Measurements from ENCODE around the gene SUGCT. TPM values are rescaled to one million over a fixed set of nuclear protein-coding genes. Genes with fewer than 3 reads are reported as not detected.
"Not testable (repeated sequence)": the region's sequence is repeated elsewhere in the genome, so short reads cannot be mapped to it uniquely, and the experiment has no call there.

The SUGCT gene
- total and polyA plus RNA-seq, 3 experiments from 2014 or later: 1.1 to 1.4 (median 1.3) TPM

- H3K4me3 ChIP-seq (ENCODE audit: low read length); H3K27me3 ChIP-seq (ENCODE audit: insufficient read depth, low read length, poor library complexity, severe bottlenecking); H3K36me3 ChIP-seq (ENCODE audit: insufficient read depth, low read length); H3K9me3 Mint-ChIP-seq; H3K4me1 Mint-ChIP-seq; H3K9me3 ChIP-seq (ENCODE audit: low read length); H3K27ac ChIP-seq (ENCODE audit: low read depth, low read length); DNase-seq; H3K4me1 ChIP-seq (ENCODE audit: insufficient read depth, low read length); POLR2A ChIA-PET; H3K27ac Mint-ChIP-seq; H3K36me3 Mint-ChIP-seq; H3K4me3 Mint-ChIP-seq; CTCF ChIA-PET: not testable (repeated sequence)
- peaks cover 11 to 34% of the 10 kb centered on the region in 2 donors for H3K27me3 Mint-ChIP-seq
Observed at GRCh38 chr7:40145596-40146130, 10.9 kb downstream of the SUGCT start.

DNA sequence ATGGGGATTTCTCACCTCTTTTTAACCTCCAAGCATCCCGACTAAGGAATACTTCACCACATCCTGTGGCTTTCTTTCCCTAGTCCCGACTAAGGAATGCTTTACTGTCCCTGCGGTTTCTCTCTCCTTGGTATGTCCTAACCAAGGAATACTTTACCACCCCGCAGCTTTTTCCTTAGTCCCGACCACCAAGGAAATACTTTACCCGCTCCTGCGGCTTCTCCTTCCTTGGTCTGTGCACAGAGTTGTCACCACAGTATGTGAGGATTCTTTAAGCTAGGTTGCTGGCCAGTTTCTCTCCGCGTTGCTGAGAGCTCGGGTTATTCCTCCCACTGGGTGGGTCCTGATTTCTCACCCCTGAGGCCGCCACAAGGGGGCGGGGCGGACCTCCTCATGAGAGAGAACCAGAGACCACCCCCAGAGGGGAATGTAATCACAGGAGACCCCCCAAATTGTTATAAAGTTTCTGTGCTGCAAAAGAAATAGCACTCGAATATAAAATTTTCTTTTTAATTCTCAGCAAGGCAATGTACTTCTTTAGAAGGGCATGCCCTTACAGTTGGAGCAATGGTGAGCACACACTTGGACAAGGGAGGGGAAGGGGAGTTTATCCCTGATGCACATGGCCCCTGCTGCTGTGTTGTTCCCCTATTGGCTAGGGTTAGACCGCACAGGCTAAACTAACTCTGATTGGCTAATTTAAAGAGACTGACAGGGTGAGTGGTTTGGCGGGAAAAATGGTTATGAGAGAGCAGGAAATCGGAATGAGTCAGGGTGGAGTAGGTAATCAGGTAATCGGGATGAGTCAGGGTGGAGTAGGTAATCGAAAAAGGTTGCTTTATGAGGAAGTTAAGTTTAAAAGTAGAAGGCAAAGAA lies 12.8 kb downstream of the SUGCT start:
- no peaks in the 10 kb centered on the region for H3K36me3 Mint-ChIP-seq
- H3K9me3 Mint-ChIP-seq: peaks cover 0 to 2% (median 0%) of the 10 kb centered on the region in 5 donors
- H3K4me1 ChIP-seq (ENCODE audit: insufficient read depth, low read length): no peaks in the 10 kb centered on the region
- CTCF ChIA-PET: no interaction called here
- no peak overlapping the region for H3K27ac ChIP-seq (ENCODE audit: low read depth, low read length)
- H3K27me3 Mint-ChIP-seq: peaks cover 6 to 29% of the 10 kb centered on the region in 2 donors
- no peak overlapping the region for H3K4me3 Mint-ChIP-seq
- no peaks in the 10 kb centered on the region for H3K4me1 Mint-ChIP-seq
- H3K36me3 ChIP-seq (ENCODE audit: insufficient read depth, low read length): no peaks in the 10 kb centered on the region
- H3K4me3 ChIP-seq (ENCODE audit: low read length): no peak overlapping the region
- no peaks in the 10 kb centered on the region for H3K27me3 ChIP-seq (ENCODE audit: insufficient read depth, low read length, poor library complexity, severe bottlenecking)
- no peak overlapping the region for H3K27ac Mint-ChIP-seq
- H3K9me3 ChIP-seq (ENCODE audit: low read length): no peaks in the 10 kb centered on the region
- DNase-seq: no peak
- POLR2A ChIA-PET: no interaction called here

DNA sequence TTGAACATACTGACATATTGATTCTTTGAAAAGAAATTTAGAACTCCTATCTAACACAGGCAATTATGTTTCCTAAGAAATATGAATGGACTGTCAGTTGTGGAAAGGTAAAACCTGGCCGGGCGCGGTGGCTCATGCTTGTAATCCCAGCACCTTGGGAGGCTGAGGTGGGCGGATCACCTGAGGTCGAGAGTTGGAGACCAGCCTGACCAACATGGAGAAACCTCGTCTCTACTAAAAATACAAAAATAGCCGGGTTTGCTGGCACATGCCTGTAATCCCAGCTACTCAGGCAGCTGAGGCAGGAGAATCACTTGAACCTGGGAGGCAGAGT lies 13.4 kb downstream of the SUGCT start:
- H3K36me3 ChIP-seq (ENCODE audit: insufficient read depth, low read length); H3K4me1 Mint-ChIP-seq; H3K36me3 Mint-ChIP-seq; H3K27ac Mint-ChIP-seq; CTCF ChIA-PET; H3K4me1 ChIP-seq (ENCODE audit: insufficient read depth, low read length); H3K9me3 ChIP-seq (ENCODE audit: low read length); H3K4me3 Mint-ChIP-seq; DNase-seq; H3K4me3 ChIP-seq (ENCODE audit: low read length); H3K27me3 ChIP-seq (ENCODE audit: insufficient read depth, low read length, poor library complexity, severe bottlenecking); H3K9me3 Mint-ChIP-seq; POLR2A ChIA-PET; H3K27ac ChIP-seq (ENCODE audit: low read depth, low read length): not testable (repeated sequence)
- peaks cover 10 to 29% of the 10 kb centered on the region in 2 donors for H3K27me3 Mint-ChIP-seq

DNA sequence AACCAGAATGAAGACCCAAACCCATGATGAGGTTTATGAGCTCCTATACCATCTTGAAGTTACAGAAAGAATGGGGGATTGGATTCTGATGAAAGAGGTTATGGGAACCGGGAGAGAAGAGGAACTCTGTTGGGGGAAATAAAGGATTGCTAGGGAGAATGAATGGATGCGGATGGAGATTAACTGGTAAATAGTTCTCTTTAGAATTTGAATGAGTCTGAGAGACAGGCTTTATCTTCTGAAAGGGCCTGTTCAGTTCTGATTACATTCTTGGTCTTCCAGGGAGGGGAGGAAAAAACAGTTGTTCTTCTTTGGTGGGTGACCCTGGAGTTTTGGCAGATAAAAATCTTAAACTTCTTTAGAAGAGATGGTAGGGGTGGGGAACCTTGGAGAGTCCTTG lies 13.9 kb downstream of the SUGCT start:
- POLR2A ChIA-PET: no interaction called here
- peaks cover 10 to 25% of the 10 kb centered on the region in 2 donors for H3K27me3 Mint-ChIP-seq
- Histone ChIP-seq H3K36me3 (ENCODE audit: insufficient read depth, low read length) (no peaks in the 10 kb centered on the region), H3K27ac (ENCODE audit: low read depth, low read length) (no peak overlapping the region), H3K27me3 (ENCODE audit: insufficient read depth, low read length, poor library complexity, severe bottlenecking) (no peaks in the 10 kb centered on the region), H3K4me1 (ENCODE audit: insufficient read depth, low read length) (no peaks in the 10 kb centered on the region), H3K4me3 (ENCODE audit: low read length) (no peak overlapping the region), H3K9me3 (ENCODE audit: low read length) (no peaks in the 10 kb centered on the region)
- CTCF ChIA-PET: no interaction called here
- no peaks in the 10 kb centered on the region for H3K4me1 Mint-ChIP-seq
- peaks cover 0 to 2% (median 0%) of the 10 kb centered on the region in 5 donors for H3K9me3 Mint-ChIP-seq
- no peaks in the 10 kb centered on the region for H3K36me3 Mint-ChIP-seq
- no peak overlapping the region for H3K4me3 Mint-ChIP-seq
- H3K27ac Mint-ChIP-seq: no peak overlapping the region
- no peak for DNase-seq

DNA sequence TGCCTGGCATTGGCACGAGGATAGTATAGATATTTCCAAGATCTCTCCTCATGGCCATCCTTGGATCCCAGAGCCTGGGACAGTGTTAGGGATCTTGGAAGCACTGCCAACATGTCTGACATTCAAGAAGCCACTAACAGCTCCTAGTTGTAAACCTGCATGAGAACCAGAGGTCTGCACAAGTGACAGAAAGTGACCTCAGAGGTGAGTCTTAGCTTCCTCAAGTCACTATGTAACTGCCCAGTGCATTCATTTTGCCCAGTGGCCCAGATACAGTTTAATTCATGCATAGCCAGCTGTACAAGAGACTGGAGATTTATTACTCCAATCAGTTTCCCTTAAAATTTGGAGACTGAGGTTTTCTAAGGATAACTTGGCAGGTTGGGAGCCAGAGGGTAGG lies 16.7 kb downstream of the SUGCT start:
- H3K4me1 ChIP-seq (ENCODE audit: insufficient read depth, low read length): no peaks in the 10 kb centered on the region
- H3K27ac ChIP-seq (ENCODE audit: low read depth, low read length): no peak overlapping the region
- no peak overlapping the region for H3K4me3 ChIP-seq (ENCODE audit: low read length)
- H3K27me3 ChIP-seq (ENCODE audit: insufficient read depth, low read length, poor library complexity, severe bottlenecking): no peaks in the 10 kb centered on the region
- Mint-ChIP-seq H3K36me3 (no peaks in the 10 kb centered on the region), H3K9me3 (peaks cover 0 to 2% (median 0%) of the 10 kb centered on the region in 5 donors), H3K27me3 (peaks cover 5 to 13% of the 10 kb centered on the region in 2 donors), H3K4me1 (no peaks in the 10 kb centered on the region), H3K4me3 (no peak overlapping the region), H3K27ac (no peak overlapping the region)
- POLR2A ChIA-PET: no interaction called here
- H3K9me3 ChIP-seq (ENCODE audit: low read length): no peaks in the 10 kb centered on the region
- CTCF ChIA-PET: no interaction called here
- no peaks in the 10 kb centered on the region for H3K36me3 ChIP-seq (ENCODE audit: insufficient read depth, low read length)
- DNase-seq: no peak

- H3K4me1 ChIP-seq (ENCODE audit: insufficient read depth, low read length): no peaks in the 10 kb centered on the region
- POLR2A ChIA-PET: no interaction called here
- no peak overlapping the region for H3K27ac ChIP-seq (ENCODE audit: low read depth, low read length)
- H3K9me3 Mint-ChIP-seq: no peaks in the 10 kb centered on the region
- H3K4me1 Mint-ChIP-seq: no peaks in the 10 kb centered on the region
- H3K36me3 Mint-ChIP-seq: no peaks in the 10 kb centered on the region
- peaks cover 0 to 4% of the 10 kb centered on the region in 2 donors for H3K27me3 Mint-ChIP-seq
- no peak for DNase-seq
- no peak overlapping the region for H3K4me3 Mint-ChIP-seq
- H3K9me3 ChIP-seq (ENCODE audit: low read length): no peaks in the 10 kb centered on the region
- H3K27ac Mint-ChIP-seq: no peak overlapping the region
- CTCF ChIA-PET: no interaction called here
- H3K36me3 ChIP-seq (ENCODE audit: insufficient read depth, low read length): no peaks in the 10 kb centered on the region
- H3K27me3 ChIP-seq (ENCODE audit: insufficient read depth, low read length, poor library complexity, severe bottlenecking): no peaks in the 10 kb centered on the region
- H3K4me3 ChIP-seq (ENCODE audit: low read length): no peak overlapping the region
Observed at GRCh38 chr7:40156988-40157387, 22.2 kb downstream of the SUGCT start.

DNA sequence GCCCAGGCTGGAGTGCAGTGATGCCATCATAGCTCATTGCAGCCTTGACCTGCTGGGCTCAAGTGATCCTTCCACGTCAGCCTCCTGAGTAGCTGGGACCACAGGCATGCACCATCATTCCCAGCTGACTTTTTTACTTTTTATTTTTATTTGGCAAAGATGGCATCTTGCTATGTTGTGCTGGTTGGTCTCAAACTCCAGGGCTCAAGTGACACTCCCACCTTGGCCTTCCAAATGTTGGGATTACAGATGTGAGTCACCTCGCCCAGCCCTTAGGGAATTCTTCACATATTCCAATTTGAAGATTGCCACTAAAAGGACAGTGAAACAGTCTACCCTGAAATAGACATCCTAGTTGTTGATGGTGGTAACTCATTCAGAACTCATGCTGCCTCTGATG lies 27.7 kb downstream of the SUGCT start:
- Mint-ChIP-seq H3K27me3 (peaks cover 6 to 15% of the 10 kb centered on the region in 2 donors), H3K9me3 (no peaks in the 10 kb centered on the region), H3K4me3 (no peak overlapping the region), H3K27ac (no peak overlapping the region), H3K4me1 (no peaks in the 10 kb centered on the region), H3K36me3 (no peaks in the 10 kb centered on the region)
- ChIA-PET CTCF (no interaction called here), POLR2A (no interaction called here)
- H3K9me3 ChIP-seq (ENCODE audit: low read length): no peaks in the 10 kb centered on the region
- H3K27ac ChIP-seq (ENCODE audit: low read depth, low read length): no peak overlapping the region
- H3K36me3 ChIP-seq (ENCODE audit: insufficient read depth, low read length): no peaks in the 10 kb centered on the region
- H3K27me3 ChIP-seq (ENCODE audit: insufficient read depth, low read length, poor library complexity, severe bottlenecking): no peaks in the 10 kb centered on the region
- H3K4me3 ChIP-seq (ENCODE audit: low read length): no peak overlapping the region
- H3K4me1 ChIP-seq (ENCODE audit: insufficient read depth, low read length): no peaks in the 10 kb centered on the region
- DNase-seq: no peak

DNA sequence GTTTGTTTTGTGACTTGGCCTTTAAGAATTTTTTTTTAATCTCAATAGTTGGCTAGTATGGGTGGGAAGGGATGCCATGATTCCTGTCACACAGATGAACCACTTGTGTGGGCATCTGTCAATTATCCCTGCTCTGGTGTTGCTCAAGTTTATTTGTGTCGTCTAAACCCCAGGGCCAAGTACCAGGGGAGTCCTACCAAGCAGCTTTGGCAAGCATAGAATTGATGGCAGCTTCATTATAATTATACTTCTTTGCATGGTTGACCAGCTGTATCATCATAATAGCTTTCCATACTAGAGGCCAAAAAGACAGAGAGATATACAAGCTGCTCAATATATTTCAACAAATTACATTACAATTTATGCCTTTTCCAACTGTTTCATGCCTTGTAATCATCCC lies 30.4 kb downstream of the SUGCT start:
- H3K27me3 Mint-ChIP-seq: peaks cover 6 to 15% of the 10 kb centered on the region in 2 donors
- H3K27ac Mint-ChIP-seq: no peak overlapping the region
- Histone ChIP-seq H3K4me3 (ENCODE audit: low read length) (no peak overlapping the region), H3K27ac (ENCODE audit: low read depth, low read length) (no peak overlapping the region), H3K4me1 (ENCODE audit: insufficient read depth, low read length) (no peaks in the 10 kb centered on the region), H3K27me3 (ENCODE audit: insufficient read depth, low read length, poor library complexity, severe bottlenecking) (no peaks in the 10 kb centered on the region), H3K36me3 (ENCODE audit: insufficient read depth, low read length) (no peaks in the 10 kb centered on the region), H3K9me3 (ENCODE audit: low read length) (no peaks in the 10 kb centered on the region)
- H3K4me3 Mint-ChIP-seq: no peak overlapping the region
- H3K36me3 Mint-ChIP-seq: no peaks in the 10 kb centered on the region
- no peak for DNase-seq
- CTCF ChIA-PET: no interaction called here
- no peaks in the 10 kb centered on the region for H3K4me1 Mint-ChIP-seq
- H3K9me3 Mint-ChIP-seq: no peaks in the 10 kb centered on the region
- POLR2A ChIA-PET: no interaction called here
